ENCODE data around the gene EBF3.

Gene EBF3

DNA sequence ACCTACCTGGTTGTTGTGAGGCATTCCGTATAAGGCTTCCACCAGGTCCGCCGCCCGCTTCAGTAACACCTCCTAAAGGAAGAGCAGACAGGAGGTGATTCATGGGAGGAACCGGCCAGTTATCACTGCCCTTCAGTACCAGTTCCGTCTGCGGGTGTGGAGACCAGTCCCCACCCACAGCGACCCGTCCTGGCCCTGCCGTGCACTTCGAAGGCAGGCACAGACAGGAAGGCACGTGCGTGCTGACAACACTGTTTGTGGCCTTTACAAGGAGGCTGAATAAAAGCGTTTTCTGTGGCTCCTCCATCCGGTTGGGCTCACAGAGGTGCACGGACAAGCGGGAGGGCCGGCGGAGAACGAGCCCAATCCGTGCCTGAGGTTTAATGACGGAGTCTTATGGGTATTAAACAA lies 120.9 kb downstream of the EBF3 start:
- in situ Hi-C loops (cut with HindIII; ENCODE audit: low sequenced_read_pairs), result no loop called here

DNA sequence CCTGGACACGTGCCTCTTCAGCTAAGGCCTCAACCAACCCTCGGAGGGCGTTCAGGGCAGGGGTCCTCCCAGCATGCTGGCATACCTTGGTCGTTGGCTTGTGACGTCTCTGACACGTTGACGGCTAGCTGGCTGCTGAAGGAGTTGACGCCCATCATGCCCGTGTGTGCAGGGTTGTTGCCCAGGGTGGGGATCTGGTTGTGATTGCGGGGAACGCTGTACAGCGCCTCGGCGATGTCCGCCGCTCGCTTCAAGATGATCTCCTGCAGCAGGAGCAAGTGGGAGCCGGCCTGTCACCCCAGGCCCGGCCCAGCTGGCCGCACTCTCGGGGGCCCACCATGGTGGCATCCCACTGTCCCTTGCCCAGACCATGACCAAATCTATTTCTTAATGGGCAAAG lies 122.0 kb downstream of the EBF3 start:
- in situ Hi-C loops (cut with HindIII; ENCODE audit: low sequenced_read_pairs), result no loop called here

- in situ Hi-C loops (cut with HindIII; ENCODE audit: low sequenced_read_pairs), result no loop called here
Measured at GRCh38 chr10:129841590-129841989, 122.5 kb downstream of the EBF3 start.

DNA sequence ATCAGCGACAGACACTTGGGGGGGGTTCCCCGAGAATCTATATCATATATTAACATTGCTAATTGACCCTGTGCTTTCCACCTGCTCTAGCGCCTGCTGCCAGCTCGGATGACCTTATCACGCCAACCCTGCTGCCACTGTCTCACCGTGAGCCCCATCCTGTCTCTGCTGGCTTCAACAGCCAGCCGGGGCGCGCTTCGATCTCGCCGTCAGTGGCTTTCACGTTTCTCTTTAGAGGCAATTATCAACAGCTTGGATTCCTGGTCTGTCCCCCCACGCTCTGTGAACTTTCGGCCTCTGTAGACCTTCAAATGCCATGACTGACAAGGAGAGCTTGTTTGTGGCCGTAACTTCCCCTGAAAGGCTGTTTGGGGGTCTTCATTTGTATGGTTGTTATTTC lies 123.0 kb downstream of the EBF3 start:
- in situ Hi-C loops (cut with HindIII; ENCODE audit: low sequenced_read_pairs), result no loop called here

- in situ Hi-C loops (cut with HindIII; ENCODE audit: low sequenced_read_pairs), result no loop called here
Measured at GRCh38 chr10:129840196-129840590, 123.9 kb downstream of the EBF3 start.

DNA sequence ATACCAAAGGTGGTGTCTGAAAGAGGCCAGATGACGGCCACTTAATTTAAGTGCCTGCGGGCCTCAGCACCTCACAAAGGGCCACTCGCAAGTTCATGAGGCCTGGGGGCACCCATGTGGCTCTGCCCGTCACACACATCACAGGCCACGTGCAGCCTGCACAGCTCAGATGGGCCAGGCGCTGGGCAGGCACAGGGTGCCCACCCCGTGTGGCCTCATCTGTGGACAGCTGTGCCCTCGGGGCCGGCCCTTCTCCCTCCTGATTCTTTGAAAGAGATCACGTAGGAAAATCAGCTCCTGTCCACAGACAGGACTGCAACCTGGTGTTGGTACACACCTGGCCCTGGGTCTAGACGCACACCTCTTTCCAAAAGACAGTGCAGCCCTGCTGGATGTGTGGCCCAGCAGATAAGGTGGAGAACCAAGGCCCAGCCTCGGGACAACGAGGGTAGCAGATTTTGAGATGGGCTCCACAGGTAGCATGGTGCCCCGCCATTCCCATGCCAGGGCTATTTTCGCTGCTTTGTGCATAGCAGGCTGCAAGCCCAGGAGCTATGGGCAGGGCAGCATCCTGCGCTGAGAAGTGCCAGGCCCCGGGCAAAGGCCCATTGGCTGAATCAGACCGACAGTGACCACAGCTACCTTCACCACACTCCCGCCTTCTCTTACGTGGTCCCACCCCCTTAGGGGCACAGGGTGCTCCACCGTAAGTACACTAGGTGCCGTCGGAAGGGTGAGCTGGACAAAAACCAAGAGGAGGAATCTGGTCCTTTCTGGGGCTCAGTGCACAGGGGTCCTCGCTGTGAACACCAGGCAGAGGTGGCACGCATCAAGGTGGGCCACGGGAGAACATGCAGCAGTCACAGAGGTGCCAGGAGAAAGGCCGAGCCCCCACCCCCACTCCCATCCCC lies 124.5 kb downstream of the EBF3 start:
- in situ Hi-C loops (cut with HindIII; ENCODE audit: low sequenced_read_pairs), result no loop called here

GRCh38 chr10:129838794-129839193 lies 125.3 kb downstream of the EBF3 start:
- in situ Hi-C loops (cut with HindIII; ENCODE audit: low sequenced_read_pairs), result no loop called here

DNA sequence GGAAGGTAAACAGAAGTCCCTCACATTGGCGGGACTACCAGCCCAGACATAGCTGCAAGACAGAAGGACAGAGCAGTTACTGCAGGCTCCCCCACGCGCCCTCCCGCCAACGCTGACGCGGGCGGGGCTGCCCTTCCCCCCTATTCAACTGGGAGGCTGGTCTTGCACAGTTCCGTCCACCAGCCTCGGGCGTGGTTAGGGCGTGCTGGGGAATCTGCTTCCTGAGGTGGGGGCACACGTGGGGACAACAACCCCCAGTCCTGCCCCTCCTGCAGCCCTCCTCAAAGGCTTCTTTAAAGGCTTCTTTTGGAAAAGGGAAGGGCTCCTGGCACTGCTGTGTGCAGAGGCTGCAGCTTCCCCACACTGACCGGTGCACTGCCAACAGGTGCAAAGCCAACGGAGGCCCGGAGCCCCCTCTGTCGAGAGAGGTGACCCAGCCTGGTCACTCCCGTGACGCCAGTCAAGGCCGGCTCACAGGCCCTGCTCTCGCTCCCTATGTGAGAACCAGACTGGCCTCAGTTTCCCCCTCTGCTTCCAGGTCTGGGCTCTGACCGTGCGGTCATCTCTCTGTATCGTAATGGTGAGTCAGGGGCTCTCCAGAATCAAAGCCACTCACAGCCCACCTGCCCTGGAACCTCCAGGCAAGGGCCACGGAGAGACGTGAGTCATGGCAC lies 126.0 kb downstream of the EBF3 start:
- in situ Hi-C loops (cut with HindIII; ENCODE audit: low sequenced_read_pairs), result no loop called here

- in situ Hi-C loops (cut with HindIII; ENCODE audit: low sequenced_read_pairs), result no loop called here
Measured at GRCh38 chr10:129836253-129836652, 127.8 kb downstream of the EBF3 start.

DNA sequence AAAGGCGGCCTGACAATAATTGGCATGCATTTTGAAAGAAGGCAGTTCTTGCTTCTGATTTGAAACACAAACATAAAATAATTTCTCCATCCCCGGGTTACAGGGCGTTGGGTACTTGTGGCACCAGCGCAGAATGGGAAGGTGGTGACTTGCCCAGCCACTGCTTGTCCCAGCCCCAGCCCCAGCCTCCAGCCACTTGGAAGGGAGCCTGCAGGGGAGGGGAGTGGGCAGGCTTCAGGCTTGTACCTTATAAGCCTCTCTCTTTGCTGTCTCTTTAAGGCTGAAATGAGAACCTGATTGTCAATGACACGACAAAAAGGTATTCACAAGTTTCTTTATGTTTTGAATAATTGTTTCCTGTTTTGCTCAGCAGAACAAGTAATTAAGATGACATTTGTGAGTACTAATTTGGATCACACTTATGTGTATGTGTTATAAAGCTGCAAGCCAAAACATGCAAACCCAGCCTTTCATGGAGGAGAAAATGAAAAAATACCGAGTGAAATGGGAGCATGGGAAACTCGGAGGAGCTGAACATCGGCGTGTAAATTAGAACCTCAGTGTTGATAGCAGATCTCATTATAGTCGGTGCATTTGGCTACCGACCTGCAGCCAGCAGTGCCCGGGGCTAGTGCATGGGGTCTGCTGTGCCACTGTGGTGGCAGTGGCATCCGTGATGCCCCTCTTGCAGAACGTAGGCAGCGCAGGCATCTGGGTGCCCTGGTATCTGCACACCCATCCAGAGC lies 129.9 kb downstream of the EBF3 start:
- in situ Hi-C loops (cut with HindIII; ENCODE audit: low sequenced_read_pairs), result no loop called here

- in situ Hi-C loops (cut with HindIII; ENCODE audit: low sequenced_read_pairs), result no loop called here
Measured at GRCh38 chr10:129833468-129833950, 130.6 kb downstream of the EBF3 start.

DNA sequence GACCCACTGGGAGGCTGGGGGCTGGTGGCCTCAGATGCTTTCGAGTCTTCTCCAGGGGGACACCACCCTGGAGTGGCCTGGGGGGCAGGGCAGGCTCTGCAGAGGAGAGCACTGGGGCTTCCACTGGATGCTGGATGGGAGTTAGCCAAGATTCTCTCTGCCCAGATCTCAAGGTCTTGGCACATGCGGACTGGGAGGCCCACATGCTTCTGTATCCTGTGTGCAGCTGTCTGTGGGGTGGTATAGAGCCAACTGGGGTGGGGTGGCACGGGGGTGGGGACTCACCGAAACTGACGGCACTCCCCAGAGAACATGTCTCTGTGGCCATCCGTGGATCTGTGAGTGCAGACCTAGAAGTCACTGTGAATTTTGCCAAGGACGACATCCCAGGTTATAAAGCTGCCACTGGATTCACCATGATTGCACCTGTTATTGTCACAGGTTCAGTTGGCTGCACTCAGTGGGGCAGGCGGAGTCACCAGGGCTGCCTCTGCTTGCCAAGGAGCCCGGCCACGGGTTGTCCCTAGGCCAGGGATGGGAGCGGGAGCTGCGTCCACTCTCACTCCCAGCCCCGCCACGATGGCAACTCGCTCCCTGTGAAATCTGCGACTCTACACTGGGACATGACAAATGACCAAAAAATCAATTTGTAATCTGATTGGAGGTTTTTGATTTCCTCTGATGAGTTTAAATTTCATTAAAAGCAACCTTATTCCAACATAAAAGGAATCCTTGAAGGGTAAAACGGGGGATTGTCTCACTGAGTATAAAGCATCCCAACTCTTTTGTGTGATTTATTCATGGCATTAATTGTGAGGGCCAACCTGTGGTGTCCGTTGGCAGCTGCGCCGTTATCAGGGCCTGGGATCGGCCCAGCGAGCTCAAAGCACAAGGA lies 131.3 kb downstream of the EBF3 start:
- in situ Hi-C loops (cut with HindIII; ENCODE audit: low sequenced_read_pairs), result no loop called here

GRCh38 chr10:129831150-129831549 lies 132.9 kb downstream of the EBF3 start:
- in situ Hi-C loops (cut with HindIII; ENCODE audit: low sequenced_read_pairs), result no loop called here

- in situ Hi-C loops (cut with HindIII; ENCODE audit: low sequenced_read_pairs), result no loop called here
Measured at GRCh38 chr10:129825826-129826225, 138.2 kb downstream of the EBF3 start.

DNA sequence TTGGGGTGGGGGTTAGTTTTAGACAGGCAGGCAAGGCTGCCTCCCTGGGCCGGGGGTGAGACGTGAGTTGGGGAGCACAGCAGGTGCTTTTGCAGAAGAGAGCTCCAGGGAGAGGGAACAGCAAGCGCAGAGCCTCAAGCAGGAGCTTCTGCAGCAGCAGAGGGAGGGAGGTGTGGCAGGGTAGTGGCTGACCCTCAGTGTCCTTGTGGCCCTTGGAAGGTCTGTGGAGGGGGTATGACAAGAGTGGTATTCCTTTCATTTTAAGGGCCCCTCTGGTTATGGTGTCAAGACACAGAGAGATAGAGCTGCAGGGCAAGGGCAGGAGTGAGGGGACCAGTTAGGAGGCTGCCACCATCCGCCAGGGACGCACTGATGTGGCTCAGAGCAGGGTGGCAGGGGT lies 138.9 kb downstream of the EBF3 start:
- in situ Hi-C loops (cut with HindIII; ENCODE audit: low sequenced_read_pairs), result no loop called here

- in situ Hi-C loops (cut with HindIII; ENCODE audit: low sequenced_read_pairs), result no loop called here
Measured at GRCh38 chr10:129820451-129820850, 143.6 kb downstream of the EBF3 start.

DNA sequence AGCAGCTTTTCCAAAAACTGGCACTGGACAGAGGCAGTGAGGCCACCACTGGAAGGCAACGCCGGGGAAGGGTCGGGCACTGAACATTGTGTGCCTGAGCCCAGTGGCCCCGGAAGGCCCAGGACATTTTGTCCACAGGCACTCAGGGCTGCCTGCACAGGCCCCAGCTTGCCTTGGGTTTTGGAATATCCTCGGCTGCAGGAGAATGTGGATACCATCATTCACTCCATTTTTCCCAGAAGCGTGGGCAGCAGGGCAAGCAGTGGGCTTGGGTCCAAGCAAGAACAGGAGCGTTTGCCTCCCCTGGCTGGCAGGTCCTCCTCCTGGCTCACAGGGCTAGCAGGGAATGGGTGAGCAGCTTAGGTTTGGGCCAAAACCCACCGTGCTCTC lies 147.4 kb downstream of the EBF3 start:
- in situ Hi-C loops (cut with HindIII; ENCODE audit: low sequenced_read_pairs), result no loop called here

DNA sequence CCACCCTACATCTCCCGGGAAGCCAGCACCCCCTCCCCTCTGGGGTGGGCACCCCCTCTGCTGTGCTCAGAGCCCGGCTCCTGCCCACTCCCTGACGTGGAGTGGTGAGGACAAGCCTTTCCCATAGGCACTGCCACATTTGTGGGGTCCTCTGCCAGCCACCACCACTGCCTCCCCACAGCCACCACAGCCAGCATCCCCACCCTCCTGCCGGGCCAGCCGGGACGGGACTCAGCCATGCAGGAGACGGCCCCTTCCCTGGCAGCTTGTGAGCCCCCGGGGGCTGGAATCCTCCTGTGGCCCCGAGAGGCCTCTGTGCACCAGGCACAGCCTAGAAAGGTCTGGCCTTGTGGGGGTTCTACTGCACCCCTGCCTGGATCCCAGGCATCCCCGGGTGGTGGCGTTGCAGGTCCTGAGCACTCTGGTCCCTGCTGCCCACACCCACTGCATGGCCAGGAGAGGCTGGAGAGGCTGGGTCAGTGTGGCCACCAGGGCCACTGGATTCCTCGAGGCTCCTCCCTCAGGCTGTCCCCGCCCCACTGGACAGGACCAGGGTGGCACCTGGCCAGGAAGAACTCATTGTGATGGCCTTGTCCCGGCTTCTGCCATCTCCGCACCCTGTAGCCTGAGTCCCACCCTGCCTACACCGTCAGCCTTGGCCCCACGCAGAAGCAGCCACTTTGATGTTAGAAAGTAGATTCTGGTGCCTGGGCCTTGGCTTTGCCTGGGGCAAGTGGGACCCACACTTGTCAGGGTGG lies 148.0 kb downstream of the EBF3 start:
- in situ Hi-C loops (cut with HindIII; ENCODE audit: low sequenced_read_pairs), result no loop called here

DNA sequence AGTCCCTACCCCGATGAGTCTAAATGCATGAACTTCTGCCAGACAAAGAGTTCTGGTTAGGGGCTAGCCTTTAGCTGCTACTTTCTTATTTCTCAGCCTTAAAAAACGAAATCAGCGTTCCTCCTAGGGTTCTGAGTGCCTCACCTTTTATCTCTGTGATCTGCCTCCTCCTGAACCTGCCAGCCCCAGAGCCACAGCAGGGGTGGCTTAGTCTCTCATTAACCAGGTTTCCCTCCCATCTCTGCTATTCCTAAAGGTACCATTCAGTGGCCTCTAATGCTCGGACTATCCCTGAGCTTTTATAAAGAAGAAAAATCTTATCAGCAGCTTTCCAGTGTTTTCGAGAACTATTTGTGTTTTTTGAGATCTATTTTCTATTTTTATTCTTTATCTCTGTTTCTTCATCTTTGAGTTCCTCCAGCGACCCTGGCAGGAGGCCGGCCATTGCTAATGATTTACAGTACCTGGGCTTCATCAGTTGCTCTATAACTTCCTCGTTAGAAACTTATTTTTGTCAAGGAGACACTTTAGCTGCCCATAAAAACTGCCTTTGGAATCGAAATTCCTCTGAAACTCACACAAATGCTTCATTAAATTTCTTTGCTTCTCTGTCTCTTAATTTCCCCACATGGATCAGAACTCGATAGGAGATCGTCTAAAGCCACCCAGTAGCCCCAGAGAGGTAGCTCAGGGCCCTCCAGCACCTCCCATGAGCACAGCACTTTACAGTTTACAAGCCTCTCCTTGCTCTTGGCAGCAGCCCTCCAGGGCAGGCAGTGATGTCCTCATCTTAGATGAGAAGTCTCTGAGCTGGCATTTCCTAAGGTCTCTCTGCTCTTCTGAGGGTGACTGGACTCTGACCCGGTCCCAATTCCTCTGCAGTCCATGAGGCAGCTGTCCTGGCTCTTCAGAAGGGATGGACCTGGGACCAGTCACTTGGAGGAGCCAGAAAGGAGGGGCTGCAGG lies 149.1 kb downstream of the EBF3 start:
- in situ Hi-C loops (cut with HindIII; ENCODE audit: low sequenced_read_pairs), result no loop called here

Data from endothelial cell of hepatic sinusoid (primary cell).